GM19452 (cell line): ENCODE data around the gene ATP1A1.
A peak's percentile ranks its signal among the peaks of the same experiment; 100 is the strongest.

Source experiments
- ATAC-seq: cut with Tn5 transposase; IDR thresholded peaks from one replicate; pipeline ENCODE4 v1.9.1; 2021; ENCODE audit not compliant: unreplicated experiment

The ATP1A1 gene

GRCh38 chr1:116389013-116389412, 16.0 kb downstream of the ATP1A1 start:
- ATAC-seq, result no peak

DNA sequence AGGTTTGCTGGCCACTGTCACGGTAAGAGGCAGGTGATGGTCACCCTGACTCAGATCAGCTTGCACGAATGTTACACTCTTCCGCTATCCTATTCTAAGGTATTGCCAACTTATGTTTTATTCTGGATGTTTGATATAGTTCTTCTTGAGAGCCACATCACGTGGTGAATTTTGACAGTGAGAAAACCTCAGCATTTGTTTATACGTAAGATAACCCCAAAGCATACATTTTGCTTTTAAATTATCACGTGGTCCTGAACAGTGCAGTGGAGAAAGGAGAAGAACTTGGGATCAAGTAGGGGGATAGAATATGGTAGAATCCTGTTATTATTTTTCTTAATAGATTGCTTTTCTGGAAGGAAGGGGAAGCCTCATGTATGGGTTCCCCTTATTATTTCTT, 16.6 kb downstream of the ATP1A1 start:
- ATAC-seq, result no peak

GRCh38 chr1:116390195-116390594, 17.2 kb downstream of the ATP1A1 start:
- peak; percentile 89 for ATAC-seq

GRCh38 chr1:116391185-116391584, 18.1 kb downstream of the ATP1A1 start:
- no peak for ATAC-seq

DNA sequence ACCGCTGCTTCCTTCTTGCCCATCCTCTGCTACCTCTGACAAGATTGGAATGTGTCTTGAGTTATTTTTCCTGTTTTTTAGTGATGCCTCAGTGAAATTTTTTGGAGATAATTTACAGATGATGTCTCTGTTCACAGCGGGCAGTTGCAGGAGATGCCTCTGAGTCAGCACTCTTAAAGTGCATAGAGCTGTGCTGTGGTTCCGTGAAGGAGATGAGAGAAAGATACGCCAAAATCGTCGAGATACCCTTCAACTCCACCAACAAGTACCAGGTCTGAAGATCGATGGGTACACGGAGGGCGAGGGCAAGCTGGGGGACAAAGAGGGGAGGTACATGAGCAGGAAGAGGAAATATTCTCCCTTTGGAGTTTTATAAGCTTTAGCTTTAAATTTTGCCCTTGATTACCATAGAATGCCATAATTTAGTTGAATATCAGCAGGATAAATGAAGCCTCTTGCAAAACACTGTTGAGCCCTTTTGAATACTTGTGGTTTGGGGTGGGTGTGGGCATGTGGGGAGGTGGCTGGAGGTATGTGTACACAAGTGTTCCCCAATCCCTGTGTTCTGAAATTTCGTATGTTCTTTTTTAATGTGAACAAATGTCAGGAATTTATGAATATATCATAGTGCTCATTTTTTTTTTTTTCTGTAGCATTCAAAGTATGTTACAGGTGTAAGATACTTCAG, 19.8 kb downstream of the ATP1A1 start:
- no peak for ATAC-seq

DNA sequence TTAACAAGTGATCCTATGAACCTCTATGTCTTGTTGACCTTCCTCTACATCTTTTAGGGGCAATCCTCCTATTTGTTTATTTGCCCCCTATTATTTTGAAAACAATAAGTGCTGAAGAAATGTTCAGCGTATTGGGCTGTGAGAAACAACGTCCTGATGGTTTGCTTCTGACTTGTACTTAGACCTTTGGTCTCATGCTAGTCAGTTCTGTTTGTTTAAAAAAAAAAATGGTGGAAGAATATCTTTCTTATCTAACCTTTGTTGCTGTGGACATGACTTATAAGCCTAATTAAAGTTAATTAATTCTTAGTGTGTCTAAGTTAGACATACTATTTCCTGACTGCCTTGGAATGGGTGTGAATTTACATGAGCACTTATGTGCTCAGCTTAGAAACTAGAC, 20.7 kb downstream of the ATP1A1 start:
- no peak for ATAC-seq

DNA sequence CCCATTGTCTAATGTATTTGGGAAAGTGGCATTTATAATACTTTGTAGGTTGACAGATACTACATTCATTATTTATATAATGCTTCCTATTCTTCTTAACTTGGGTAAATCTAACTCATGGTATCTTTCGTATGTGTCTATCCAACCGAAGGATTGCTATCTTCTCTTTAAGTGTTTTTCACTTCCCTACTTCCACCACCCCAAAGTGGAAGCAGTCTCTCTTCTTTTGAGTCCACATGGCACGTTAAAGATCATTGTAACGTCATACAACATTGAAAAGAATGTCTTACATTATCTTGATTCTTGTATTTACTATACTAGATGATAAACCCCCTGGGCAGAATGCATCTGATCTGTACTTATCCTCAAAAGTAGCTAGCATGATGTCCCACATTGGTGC, 21.2 kb downstream of the ATP1A1 start:
- ATAC-seq, result no peak

DNA sequence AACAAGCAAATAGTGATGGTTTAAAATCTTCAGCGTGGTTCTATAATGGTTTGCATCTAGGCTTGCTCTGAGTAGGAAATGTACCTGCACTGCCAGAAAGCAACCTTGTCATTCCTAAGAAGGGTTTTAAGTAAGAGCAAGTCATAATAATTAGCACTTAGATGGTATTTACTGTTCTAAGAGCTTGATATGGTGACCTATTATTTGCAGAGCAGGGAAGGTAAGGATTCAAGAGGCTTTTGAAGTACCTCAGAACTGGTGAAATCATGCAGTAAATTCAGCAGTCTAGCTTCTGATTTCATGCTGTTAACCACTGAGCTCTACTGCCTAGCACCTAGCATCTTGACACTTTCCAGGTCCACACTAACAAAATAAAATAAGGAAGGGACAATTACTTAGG, 23.7 kb downstream of the ATP1A1 start:
- ATAC-seq, result no peak

DNA sequence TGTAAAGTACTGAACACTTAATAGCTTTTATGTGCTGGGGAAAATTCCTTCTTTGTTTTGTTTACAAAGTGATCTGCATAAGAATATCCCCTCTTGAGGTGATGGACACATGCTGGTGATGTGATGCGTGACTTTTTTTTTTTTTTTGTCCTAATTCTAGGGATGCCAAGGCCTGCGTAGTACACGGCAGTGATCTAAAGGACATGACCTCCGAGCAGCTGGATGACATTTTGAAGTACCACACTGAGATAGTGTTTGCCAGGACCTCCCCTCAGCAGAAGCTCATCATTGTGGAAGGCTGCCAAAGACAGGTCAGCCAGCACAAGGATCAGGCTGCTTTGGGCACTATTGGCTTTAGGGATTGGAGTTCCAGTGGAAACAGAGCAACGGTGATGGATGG, 24.7 kb downstream of the ATP1A1 start:
- no peak for ATAC-seq

DNA sequence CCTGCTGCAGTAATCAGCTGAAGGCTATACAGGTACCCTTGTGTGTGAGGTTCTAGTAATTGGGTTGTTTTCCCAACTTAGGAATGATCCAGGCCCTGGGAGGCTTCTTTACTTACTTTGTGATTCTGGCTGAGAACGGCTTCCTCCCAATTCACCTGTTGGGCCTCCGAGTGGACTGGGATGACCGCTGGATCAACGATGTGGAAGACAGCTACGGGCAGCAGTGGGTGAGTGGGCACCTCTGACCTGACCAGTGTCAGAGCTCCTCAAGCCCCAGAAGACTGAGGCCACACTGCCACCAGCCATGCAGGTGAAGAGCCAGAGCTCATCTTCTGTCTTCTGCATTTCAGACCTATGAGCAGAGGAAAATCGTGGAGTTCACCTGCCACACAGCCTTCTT, 27.7 kb downstream of the ATP1A1 start:
- no peak for ATAC-seq

GRCh38 chr1:116401646-116402176, 28.7 kb downstream of the ATP1A1 start:
- ATAC-seq, result no peak

DNA sequence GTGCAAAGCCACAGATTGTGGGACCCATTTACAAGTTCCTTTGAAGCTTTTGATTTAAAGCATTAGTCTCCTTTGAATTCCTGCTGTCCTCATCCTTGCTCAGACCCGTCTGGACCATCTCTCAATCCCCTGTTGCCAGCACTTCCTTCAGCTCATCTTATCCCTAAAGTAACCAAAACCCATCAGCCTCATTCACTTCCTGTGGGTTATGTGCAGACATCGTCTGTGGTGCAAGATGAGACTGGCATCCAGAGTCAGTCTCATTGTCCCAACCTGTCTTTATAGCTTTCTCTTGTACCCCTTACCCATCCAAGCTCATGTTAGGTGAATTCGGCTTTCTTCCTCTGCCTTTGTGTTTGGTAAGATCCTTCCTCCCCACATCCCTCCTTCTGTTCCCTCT, 29.3 kb downstream of the ATP1A1 start:
- ATAC-seq, result no peak

- ATAC-seq, result no peak
These were observed 30.6 kb downstream of the ATP1A1 start for GRCh38 chr1:116403496-116404136.

DNA sequence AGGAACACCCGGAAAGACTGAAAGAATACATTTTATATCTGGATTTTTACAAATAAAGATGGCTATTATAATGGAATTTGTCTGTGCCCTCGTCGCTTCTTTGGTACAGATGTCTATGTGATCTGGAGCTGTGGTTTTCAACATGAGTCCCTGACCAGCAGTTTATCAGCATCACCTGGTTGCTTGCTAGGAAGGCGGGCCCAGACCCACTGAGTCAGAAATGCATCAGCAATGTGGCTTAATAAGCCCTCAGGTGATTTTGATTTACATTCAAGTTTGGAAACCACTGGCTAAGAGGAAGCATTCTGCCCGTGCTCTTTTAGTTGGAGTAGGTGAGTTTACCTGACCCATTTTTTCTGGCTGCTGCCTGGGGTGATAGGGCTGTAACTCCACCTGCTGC, 31.7 kb downstream of the ATP1A1 start:
- no peak for ATAC-seq

DNA sequence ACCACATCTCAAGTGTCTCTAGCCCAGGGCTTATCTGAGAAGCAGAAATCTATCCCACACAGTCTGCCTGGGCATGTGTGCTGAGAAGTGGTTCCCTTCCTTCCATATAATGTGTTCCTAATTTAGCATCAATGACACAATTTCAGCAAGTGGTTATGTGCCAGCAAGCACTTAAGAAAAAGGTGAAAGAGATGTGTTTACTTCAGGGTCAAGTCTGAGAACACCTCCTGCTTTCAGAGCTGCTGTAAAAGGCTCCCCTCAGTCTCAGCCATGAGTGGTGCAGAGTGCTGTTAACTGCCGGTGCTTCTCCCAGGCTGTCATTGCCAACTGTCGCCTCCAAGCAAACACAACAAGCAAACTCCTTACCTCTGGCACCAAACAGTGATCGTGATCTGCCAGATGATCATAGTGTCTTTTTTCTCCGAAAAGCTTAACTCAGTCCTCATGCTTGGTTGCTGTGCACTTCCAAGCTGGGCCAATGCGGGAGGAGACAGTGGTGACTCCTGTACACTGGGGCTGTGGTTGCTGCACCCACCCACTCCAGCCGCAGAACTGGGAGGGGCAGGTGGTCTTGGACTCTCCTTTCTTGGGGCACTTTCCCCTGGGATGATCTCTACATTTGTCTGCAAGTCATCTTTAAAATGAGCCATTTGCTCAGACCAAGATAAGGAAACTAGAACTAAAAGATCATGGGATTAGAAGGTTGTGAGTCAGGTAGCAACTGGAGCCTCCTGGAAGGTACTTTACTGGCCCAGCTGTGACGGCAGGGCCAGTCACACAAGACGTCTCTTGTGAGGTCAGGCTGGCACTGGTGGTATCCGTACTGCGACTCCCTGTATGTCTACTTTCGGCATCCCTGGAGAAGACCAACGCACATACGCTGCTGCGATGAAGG, 32.4 kb downstream of the ATP1A1 start:
- no peak for ATAC-seq

DNA sequence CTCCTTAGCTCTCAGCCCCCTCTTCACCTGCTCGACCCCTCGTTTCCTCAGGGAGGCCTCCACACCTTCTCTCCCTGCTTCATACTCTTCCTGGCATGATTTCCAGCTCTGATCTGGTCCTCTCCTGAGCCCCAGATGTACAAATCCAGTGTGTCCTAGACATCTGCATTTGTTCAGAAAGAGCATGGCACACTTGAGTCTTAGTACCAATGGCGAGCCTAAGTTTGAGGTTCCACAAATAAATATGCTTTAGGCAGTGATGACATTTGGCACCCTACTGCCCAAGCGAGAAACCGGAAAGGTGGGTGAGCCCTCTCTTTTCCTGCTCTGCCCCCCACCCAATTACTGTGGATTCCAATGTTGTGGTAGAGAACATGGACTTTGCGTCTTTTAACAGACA, 34.0 kb downstream of the ATP1A1 start:
- no peak for ATAC-seq

GRCh38 chr1:116408193-116408592, 35.1 kb downstream of the ATP1A1 start:
- no peak for ATAC-seq

- ATAC-seq, result no peak
These were observed 36.0 kb downstream of the ATP1A1 start for GRCh38 chr1:116408803-116409720.

DNA sequence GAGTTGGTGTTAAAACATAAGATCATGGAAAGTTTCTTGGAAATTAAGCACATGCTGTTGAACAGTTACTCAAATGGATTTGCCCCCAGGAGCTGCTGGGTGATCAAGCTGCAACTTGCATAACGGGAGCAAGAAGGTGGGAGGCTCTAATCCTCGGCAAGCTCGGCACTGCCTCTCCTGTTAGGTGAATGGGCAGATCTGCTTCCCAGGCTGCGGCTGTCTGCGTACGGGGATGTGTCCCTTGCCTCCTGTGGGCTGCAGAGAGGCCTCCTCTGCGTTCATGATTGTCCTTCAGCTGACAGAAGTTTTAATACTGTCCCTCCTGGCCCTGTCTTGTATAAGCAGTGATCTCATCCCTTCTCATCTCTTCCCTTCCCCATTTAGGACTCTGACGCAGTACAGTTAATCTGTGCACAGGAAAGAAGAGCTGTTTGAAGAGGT, 36.7 kb downstream of the ATP1A1 start:
- no peak for ATAC-seq

GRCh38 chr1:116411784-116412479, 38.9 kb downstream of the ATP1A1 start:
- ATAC-seq, result no peak
